ENCODE data around the gene SDCBP2. TPM values are rescaled to one million over a fixed set of nuclear protein-coding genes. Genes with fewer than 3 reads are reported as not detected.

SDCBP2 gene
- total RNA-seq, 1 donor from 2014 or later, result 4.0 TPM

DNA sequence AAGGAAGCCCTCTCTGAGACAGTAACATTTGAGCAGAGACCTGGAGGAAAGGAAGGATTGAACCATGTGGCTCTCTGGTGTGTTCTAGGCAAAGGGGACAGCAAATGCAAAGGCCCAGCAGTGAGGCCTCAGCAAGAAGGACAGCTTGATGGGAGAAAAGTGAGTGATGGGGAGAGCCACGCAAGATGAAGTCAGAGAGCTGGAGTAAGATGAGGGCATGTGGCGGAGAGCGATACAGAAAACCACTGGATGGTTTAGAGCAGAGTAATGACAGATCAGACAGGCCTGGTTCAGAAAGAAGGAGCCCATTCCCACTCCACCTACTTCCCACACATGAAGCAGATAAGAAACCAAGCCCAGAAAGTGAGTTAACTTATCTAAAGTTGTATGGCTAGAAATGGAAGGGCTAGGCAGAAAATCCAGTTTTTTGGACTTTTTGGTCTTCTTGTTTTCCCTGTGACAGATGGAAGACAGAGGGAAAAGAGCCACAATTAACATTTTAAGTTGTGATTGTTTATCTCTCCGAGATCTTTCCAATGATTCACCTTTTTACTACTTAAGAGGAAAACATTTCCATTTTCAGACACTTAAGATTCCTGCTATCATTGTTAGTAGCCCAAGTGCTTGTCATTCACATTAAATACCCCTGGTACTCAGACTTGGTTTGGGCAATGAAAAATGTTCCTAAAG is 63.6 kb downstream of the SDCBP2 start:
- Mint-ChIP-seq H3K27me3 (ENCODE audit: unreplicated experiment) (peaks cover 14% of the 10 kb centered on the region), H3K36me3 (ENCODE audit: unreplicated experiment) (peaks cover 3% of the 10 kb centered on the region), H3K9me3 (ENCODE audit: unreplicated experiment) (peaks cover 10% of the 10 kb centered on the region), H3K4me1 (ENCODE audit: low read depth, unreplicated experiment) (peaks cover 39% of the 10 kb centered on the region), H3K4me3 (ENCODE audit: unreplicated experiment) (peak overlapping the region; percentile 80), H3K27ac (ENCODE audit: unreplicated experiment) (peak overlapping the region; percentile 93)
- TF ChIP-seq, protein P1, sequence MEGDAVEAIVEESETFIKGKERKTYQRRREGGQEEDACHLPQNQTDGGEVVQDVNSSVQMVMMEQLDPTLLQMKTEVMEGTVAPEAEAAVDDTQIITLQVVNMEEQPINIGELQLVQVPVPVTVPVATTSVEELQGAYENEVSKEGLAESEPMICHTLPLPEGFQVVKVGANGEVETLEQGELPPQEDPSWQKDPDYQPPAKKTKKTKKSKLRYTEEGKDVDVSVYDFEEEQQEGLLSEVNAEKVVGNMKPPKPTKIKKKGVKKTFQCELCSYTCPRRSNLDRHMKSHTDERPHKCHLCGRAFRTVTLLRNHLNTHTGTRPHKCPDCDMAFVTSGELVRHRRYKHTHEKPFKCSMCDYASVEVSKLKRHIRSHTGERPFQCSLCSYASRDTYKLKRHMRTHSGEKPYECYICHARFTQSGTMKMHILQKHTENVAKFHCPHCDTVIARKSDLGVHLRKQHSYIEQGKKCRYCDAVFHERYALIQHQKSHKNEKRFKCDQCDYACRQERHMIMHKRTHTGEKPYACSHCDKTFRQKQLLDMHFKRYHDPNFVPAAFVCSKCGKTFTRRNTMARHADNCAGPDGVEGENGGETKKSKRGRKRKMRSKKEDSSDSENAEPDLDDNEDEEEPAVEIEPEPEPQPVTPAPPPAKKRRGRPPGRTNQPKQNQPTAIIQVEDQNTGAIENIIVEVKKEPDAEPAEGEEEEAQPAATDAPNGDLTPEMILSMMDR (IDR thresholded peaks at IDR 0.05; ENCODE audit: partially characterized antibody, unreplicated experiment), result no peak
- DNase-seq, result no peak

DNA sequence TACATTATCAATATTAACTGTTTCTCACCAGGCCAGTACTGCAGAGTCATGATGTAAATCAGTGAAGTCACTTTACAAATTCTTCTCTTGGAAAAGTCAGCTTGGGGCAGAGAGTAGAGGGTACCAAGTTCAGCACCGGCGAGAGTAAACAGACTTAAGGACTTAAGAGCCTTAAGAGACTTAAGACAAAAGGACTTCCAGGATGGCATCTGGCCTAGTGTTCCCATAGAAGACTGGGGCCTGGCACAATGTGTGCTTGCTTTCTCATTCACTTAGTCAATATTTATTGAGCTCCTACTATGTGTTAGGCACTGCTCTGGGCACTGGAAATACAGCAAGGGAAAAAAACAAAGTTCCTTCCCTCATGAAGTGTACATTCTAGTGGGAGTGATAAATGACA is 64.2 kb downstream of the SDCBP2 start:
- Mint-ChIP-seq H3K4me3 (ENCODE audit: unreplicated experiment) (peak overlapping the region; percentile 80), H3K36me3 (ENCODE audit: unreplicated experiment) (peaks cover 3% of the 10 kb centered on the region), H3K9me3 (ENCODE audit: unreplicated experiment) (peaks cover 10% of the 10 kb centered on the region), H3K27ac (ENCODE audit: unreplicated experiment) (peak overlapping the region; percentile 93), H3K27me3 (ENCODE audit: unreplicated experiment) (peaks cover 14% of the 10 kb centered on the region), H3K4me1 (ENCODE audit: low read depth, unreplicated experiment) (peaks cover 39% of the 10 kb centered on the region)
- DNase-seq, result no peak
- TF ChIP-seq, protein P1 (IDR thresholded peaks at IDR 0.05; ENCODE audit: partially characterized antibody, unreplicated experiment), result no peak

DNA sequence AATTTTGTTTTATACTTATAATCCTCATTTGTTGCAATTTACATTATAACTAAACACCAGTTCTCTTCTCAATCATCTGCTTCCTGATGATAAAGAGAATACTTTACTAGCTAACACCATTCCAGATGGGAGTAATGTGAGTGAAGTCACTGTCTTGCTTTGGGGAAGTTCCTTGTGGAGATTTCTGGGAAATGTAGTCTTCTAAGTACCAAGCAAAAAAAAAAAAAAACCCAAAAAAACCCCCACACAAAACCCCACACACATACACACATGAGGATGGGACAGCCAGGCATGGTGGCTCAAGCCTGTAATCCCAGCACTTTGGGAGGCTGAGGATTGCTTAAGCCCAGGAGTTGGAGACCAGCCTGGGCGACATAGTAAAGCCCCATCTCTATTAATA is 65.1 kb downstream of the SDCBP2 start:
- peaks cover 3% of the 10 kb centered on the region for H3K36me3 Mint-ChIP-seq (ENCODE audit: unreplicated experiment)
- peaks cover 32% of the 10 kb centered on the region for H3K4me1 Mint-ChIP-seq (ENCODE audit: low read depth, unreplicated experiment)
- TF ChIP-seq, protein P1 (IDR thresholded peaks at IDR 0.05; ENCODE audit: partially characterized antibody, unreplicated experiment), result no peak
- peaks cover 7% of the 10 kb centered on the region for H3K9me3 Mint-ChIP-seq (ENCODE audit: unreplicated experiment)
- peaks cover 11% of the 10 kb centered on the region for H3K27me3 Mint-ChIP-seq (ENCODE audit: unreplicated experiment)
- H3K27ac Mint-ChIP-seq (ENCODE audit: unreplicated experiment), result no peak overlapping the region
- no peak overlapping the region for H3K4me3 Mint-ChIP-seq (ENCODE audit: unreplicated experiment)
- DNase-seq, result no peak

Other genes starting within 250 kb of the SDCBP2 start
- 241 TPM for gene PSMF1, start 210.5 kb downstream of the SDCBP2 start, total RNA-seq (ENCODE audit: unreplicated experiment)
- 5.0 TPM for gene TMEM74B, start 144.2 kb downstream of the SDCBP2 start, total RNA-seq (ENCODE audit: unreplicated experiment)
- gene C20orf202, start 125.7 kb downstream of the SDCBP2 start, total RNA-seq (ENCODE audit: unreplicated experiment), result not detected
- not detected for gene RAD21L1, start 103.1 kb downstream of the SDCBP2 start, total RNA-seq (ENCODE audit: unreplicated experiment)
- 34.5 TPM for gene SNPH, start 62.8 kb downstream of the SDCBP2 start, total RNA-seq (ENCODE audit: unreplicated experiment)
- gene FKBP1A, start 63.9 kb upstream of the SDCBP2 start, total RNA-seq (ENCODE audit: unreplicated experiment), result 350 TPM
- 71.4 TPM for gene NSFL1C, start 137.7 kb upstream of the SDCBP2 start, total RNA-seq (ENCODE audit: unreplicated experiment)
- gene SIRPB2, start 162.3 kb upstream of the SDCBP2 start, total RNA-seq (ENCODE audit: unreplicated experiment), result not detected
- not detected for gene SIRPD, start 228.6 kb upstream of the SDCBP2 start, total RNA-seq (ENCODE audit: unreplicated experiment)